Measurements from ENCODE around the gene MIPOL1. TPM values are rescaled to one million over a fixed set of nuclear protein-coding genes. Genes with fewer than 3 reads are reported as not detected.
"Not testable (repeated sequence)": the region's sequence is repeated elsewhere in the genome, so short reads cannot be mapped to it uniquely, and the experiment has no call there.

MIPOL1 gene
- total and polyA plus RNA-seq, 8 donors: 2.4 to 9.0 (median 6.4) TPM

DNA sequence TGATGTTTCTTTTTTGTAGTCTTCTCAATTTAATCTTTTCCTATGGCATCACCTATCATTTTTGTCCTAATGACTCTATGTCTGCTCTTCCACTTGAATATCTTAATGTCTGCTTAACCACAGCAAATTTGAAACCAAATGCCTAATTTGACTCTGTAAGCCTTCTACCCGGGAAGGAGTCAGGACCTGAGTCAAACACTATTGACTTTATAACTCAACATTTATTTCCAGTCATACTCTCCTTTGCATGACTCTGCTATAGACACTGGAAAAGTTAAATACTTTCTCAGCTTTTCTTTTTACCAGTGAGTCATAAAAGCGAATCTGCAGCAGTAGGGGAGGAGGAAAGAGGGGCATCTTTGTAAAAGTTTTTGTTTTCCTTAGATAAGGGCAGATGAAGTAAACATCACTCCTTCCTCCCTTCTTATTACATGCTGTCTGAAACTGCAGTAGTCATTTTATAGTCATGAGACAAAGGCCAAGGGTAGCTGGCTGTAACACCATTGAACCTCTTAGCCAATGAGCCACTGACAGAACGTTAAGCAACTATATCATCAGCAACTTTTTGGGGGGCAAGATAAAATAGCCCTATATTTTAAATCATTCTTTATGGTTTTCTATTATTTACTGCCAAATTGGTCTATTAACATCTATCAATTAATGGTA lies 179.3 kb downstream of the MIPOL1 start:
- intact Hi-C loops (cut with DNase I): no loop called here
- Histone ChIP-seq H3K27me3 (no peaks in the 10 kb centered on the region), H3K9me3 (no peaks in the 10 kb centered on the region), H3K36me3 (no peaks in the 10 kb centered on the region), H3K27ac (no peak overlapping the region), H3K4me3 (no peak overlapping the region), H3K4me1 (no peaks in the 10 kb centered on the region)
- FAIRE-seq (no peak), DNase-seq (no peak), ATAC-seq (no peak)
- TF ChIP-seq, protein P1, sequence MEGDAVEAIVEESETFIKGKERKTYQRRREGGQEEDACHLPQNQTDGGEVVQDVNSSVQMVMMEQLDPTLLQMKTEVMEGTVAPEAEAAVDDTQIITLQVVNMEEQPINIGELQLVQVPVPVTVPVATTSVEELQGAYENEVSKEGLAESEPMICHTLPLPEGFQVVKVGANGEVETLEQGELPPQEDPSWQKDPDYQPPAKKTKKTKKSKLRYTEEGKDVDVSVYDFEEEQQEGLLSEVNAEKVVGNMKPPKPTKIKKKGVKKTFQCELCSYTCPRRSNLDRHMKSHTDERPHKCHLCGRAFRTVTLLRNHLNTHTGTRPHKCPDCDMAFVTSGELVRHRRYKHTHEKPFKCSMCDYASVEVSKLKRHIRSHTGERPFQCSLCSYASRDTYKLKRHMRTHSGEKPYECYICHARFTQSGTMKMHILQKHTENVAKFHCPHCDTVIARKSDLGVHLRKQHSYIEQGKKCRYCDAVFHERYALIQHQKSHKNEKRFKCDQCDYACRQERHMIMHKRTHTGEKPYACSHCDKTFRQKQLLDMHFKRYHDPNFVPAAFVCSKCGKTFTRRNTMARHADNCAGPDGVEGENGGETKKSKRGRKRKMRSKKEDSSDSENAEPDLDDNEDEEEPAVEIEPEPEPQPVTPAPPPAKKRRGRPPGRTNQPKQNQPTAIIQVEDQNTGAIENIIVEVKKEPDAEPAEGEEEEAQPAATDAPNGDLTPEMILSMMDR (IDR thresholded peaks at IDR 0.05): no peak
- WGBS, 2 donors: 83 to 85% methylated on average over 3 of the region's 3 CpGs

DNA sequence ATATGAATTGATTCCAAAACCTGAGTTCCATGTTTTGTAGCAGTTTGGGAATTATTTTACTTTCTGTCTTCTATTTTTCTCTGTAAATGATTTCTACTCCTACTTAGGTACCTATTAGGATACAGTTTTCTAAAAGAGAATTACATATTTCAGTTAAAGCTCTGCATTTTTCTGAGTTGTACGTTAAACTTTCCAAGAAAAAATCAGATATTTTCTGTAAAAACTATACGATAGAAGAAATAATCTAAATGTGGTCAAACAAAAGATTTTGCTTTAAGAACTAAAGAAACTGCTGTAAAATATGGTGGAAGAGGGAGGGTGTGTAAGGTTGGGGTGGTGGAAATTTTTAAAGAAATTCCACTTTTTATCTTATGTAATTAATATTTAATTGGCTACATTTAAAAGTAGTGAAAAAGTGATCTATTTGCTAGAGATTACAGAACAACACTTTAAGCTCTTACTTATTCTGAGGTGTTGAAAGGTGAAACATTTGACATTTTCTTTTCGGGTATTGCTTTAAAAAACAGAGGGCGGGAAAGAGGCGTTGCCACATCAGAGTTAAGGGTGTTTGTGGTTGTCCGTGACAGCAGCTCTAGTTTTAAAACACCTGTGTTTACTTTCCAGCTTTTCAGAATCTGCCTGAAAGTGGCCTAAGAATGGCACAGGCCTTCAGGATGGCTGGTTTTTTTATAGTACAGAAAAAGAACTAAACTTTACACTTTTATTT lies 187.3 kb downstream of the MIPOL1 start:
- no peaks in the 10 kb centered on the region for H3K36me3 ChIP-seq
- H3K4me3 ChIP-seq: peak overlapping the region in 2 of 4 donors; percentile 9 to 15
- ATAC-seq: peak; percentile 94 to 100 (median 96)
- intact Hi-C loops (cut with DNase I): no loop called here
- H3K9me3 ChIP-seq: no peaks in the 10 kb centered on the region
- FAIRE-seq: no peak
- peak in 3 of 6 donors; percentile 24 to 52 (median 26) for DNase-seq
- H3K4me1 ChIP-seq: peaks cover 0 to 5% (median 0%) of the 10 kb centered on the region in 3 donors
- no peak overlapping the region for H3K27ac ChIP-seq
- H3K27me3 ChIP-seq: no peaks in the 10 kb centered on the region
- WGBS, 2 donors: 36 to 38% methylated on average over 6 of the region's 6 CpGs
- TF ChIP-seq, protein P1 (IDR thresholded peaks at IDR 0.05): no peak

DNA sequence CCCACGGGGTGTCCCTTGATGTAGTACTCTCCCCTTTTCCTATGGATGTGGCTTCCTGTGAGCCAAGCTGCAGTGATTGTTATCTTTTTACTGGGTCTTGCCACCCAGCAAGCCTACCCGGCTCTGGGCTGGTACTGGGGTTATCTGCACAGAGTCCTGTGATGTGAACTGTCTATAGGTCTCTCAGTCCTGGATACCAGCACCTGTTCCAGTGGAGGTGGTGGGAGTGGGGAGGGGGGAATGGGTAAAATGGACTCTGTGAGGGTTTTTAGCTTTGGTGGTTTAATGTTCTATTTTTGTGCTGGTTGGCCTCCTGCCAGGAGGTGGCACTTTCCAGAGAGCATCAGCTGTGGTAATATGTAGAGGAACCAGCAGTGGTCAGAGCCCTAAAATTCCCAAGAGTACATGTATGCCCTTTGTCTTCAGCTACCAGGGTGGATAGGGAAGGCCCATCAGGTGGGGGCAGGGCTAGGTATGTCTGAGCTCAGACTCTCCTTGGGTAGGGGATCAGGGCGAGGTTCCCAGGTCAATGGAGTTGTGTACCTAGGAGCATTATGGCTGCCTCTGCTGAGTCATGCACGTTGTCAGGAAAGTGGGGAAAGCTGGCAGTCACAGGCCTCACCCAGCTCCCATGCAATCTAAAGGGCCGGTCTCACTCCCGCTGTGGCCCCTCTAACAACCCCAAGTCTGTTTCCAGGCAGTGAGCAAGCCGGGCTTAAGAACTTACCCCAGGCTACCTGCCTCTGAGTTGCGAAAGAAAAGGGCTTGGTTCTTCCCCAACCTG lies 199.6 kb downstream of the MIPOL1 start:
- FAIRE-seq; intact Hi-C loops (cut with DNase I); H3K4me3 ChIP-seq; H3K36me3 ChIP-seq; ATAC-seq; H3K27ac ChIP-seq; H3K9me3 ChIP-seq; H3K27me3 ChIP-seq; DNase-seq; H3K4me1 ChIP-seq: not testable (repeated sequence)
- 84 to 88% methylated on average over 8 of the region's 8 CpGs for WGBS, 2 donors

DNA sequence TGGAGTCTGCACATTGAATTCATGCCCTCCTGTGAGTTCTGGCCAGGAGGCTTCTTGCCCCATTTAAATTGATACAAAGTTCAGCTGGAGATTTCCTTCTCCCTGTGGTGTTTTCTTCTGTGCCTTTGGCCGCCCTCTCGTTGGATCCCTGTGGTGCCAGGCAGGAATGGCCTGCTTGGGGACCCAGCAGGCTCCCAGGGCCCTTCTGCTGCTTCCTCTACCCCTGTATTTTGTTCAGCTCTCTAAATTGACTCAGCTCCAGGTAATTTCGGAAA lies 200.1 kb downstream of the MIPOL1 start:
- H3K27ac ChIP-seq: no peak overlapping the region

DNA sequence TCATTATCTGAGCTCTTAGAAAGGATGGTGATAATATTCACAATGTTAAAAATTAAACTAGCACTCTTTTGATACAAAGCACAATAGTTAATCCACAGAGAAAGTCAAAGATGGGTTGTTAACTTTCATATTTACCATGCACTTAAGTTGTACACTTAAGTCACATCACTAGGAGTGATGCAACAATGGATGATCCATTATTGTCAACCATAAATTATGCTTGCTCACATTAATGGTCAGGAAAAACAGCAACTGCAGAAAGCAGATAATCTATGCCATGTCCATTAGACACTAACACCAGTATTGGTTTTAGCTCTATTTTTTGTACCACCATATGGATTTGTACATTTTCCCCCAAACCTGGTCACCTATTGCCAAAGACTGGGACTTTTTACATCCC lies 201.8 kb downstream of the MIPOL1 start:
- TF ChIP-seq, protein P1 (IDR thresholded peaks at IDR 0.05): no peak
- Histone ChIP-seq H3K27me3 (no peaks in the 10 kb centered on the region), H3K9me3 (no peaks in the 10 kb centered on the region), H3K4me3 (no peak overlapping the region), H3K27ac (no peak overlapping the region), H3K4me1 (no peaks in the 10 kb centered on the region), H3K36me3 (no peaks in the 10 kb centered on the region)
- DNase-seq (no peak), FAIRE-seq (no peak), ATAC-seq (no peak)
- intact Hi-C loops (cut with DNase I): no loop called here

More for the DNA sequence above, 200.1 kb downstream of the MIPOL1 start:
- TF ChIP-seq, protein P1 (IDR thresholded peaks at IDR 0.05): no peak
- Histone ChIP-seq H3K4me3 (no peak overlapping the region), H3K27me3 (no peaks in the 10 kb centered on the region), H3K4me1 (no peaks in the 10 kb centered on the region), H3K36me3 (no peaks in the 10 kb centered on the region), H3K9me3 (no peaks in the 10 kb centered on the region)
- DNase-seq: no peak
- 88 to 90% methylated on average over 3 of the region's 3 CpGs for WGBS, 2 donors
- intact Hi-C loops (cut with DNase I): no loop called here
- no peak for FAIRE-seq
- ATAC-seq: no peak
